Suprapubic skin (tissue), 4 donors: ENCODE measurements around the gene TYRO3.

ENCODE experiments used
- CTCF ChIP-seq, 2 donors: fragments of 200-600 bp in 1 of 2; fragments of 450-650 bp in 1 of 2; sonication (generic) in 1 of 2; IDR thresholded peaks; one replicate each; pipeline ENCODE4 v1.5.1; 2016 to 2019; ENCODE audit warnings: antibody characterized with exemption in 2 of 2, mild to moderate bottlenecking in 1 of 2, moderate library complexity in 1 of 2
- EP300 ChIP-seq: sonication (generic); formaldehyde crosslinking; IDR thresholded peaks from one replicate; pipeline ENCODE4 v1.6.1; 2017; ENCODE audit warnings: antibody characterized with exemption
- POLR2A ChIP-seq, 2 donors: fragments of 450-650 bp; IDR thresholded peaks; one replicate each; pipeline ENCODE4 v1.6.1; 2017; ENCODE audit warnings: antibody characterized with exemption in 2 of 2, mild to moderate bottlenecking in 2 of 2, moderate library complexity in 2 of 2
- POLR2AphosphoS5 ChIP-seq, 3 donors: sonication (generic); formaldehyde crosslinking; IDR thresholded peaks; one replicate each; pipeline ENCODE4 v1.6.1; 2017; ENCODE audit warnings: antibody characterized with exemption in 3 of 3

DNA sequence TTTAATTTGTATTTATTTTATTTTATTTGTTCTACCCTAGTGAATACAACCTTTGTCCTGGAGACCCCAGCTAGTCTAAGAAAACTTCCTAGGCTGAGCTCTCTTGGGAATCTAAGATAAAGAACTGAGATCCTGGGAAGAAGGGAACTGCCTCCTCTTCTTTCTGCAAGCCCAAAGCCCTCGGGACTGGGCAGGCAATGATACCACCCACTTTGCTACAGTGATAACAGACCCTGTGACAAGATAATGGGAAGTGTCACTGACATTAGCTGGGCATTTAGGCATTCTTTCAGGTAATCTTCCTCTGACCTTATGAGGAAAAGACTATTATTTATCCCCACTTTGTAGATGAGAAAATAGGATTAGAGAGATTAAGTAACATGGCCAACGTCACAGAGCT is 15.1 kb downstream of the TYRO3 start:
- TF ChIP-seq POLR2A (IDR thresholded peaks at IDR 0.05), result no peak
- no peak for TF ChIP-seq CTCF (IDR thresholded peaks at IDR 0.05)
- no peak for TF ChIP-seq POLR2AphosphoS5 (IDR thresholded peaks at IDR 0.05)
- no peak for TF ChIP-seq EP300
